ENCODE results near the gene DLEC1.

Gene DLEC1

DNA sequence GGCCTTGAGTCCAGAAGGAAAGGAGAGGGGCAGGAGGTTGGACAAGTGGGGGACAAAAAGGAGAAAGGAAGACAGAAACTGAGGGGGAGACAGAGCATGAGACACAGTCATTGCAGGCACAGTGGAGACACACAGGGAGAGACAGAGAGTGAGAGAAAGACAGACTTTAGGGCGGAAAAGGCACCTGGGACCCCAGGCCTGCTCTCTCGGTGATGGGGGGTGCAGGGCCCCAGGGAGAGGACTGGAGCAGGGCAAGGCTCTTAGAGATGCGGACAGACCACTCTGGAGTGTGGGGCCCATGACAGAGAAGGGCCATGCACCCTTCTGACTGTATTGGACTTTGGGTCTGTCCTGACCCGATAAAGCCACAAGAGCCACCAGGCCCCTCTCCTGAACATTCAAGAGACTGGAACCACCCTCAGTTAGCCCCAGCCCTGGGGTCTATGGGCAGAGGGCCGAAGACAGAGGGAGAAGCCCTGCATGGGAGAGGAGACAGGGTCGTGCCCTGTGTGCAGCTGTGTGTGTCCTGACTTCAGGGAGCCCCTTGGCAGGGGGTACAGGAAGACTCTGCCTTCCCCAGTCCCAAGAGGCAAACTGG is 22.1 kb upstream of the DLEC1 start:
- H3K27ac ChIP-seq, result no peak overlapping the region
- TF ChIP-seq, protein P1, sequence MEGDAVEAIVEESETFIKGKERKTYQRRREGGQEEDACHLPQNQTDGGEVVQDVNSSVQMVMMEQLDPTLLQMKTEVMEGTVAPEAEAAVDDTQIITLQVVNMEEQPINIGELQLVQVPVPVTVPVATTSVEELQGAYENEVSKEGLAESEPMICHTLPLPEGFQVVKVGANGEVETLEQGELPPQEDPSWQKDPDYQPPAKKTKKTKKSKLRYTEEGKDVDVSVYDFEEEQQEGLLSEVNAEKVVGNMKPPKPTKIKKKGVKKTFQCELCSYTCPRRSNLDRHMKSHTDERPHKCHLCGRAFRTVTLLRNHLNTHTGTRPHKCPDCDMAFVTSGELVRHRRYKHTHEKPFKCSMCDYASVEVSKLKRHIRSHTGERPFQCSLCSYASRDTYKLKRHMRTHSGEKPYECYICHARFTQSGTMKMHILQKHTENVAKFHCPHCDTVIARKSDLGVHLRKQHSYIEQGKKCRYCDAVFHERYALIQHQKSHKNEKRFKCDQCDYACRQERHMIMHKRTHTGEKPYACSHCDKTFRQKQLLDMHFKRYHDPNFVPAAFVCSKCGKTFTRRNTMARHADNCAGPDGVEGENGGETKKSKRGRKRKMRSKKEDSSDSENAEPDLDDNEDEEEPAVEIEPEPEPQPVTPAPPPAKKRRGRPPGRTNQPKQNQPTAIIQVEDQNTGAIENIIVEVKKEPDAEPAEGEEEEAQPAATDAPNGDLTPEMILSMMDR (conservative IDR thresholded peaks at IDR 0.05), result no peak

DNA sequence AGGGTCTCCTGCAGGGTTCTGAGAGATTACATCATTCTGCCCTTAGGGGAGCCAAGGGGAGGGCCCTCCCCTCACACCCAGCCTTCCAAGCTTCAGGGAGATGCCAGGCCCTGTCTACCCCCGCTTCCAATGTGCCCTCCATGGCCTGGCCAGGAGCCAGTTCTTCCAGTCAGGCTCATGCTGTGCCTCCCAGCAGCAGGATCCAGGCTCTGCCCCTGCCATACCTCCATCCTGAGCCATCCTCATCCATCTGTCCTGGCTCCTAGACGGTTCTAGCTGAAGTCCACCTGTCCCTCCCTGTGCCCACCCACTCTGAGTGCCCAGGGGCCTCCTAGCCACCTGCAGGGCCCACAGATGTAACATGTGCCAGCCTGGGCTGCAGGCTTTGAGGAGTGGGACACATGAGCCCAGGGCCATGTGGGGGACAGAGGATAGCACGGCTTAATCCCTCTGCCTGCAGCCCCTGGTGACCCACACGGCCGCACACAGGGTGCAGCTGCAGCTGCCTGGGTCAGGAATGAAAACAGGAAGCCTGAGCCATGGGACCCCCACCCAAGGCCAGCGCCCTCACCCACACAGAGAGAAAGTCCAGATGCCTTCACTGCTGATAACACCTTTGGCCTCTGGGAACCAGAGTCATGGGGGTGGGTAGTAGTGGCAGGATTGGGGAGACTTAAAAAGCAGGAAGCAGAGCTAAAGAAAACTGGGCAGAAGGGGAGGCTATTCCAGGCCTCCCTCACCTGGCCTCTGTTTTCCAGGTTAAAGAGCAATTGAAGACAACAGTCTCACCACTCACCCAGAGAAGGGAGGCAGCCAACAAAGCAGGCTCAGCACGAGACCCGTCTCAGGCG is 21.3 kb upstream of the DLEC1 start:
- H3K27ac ChIP-seq, result no peak overlapping the region
- TF ChIP-seq, protein P1 (conservative IDR thresholded peaks at IDR 0.05), result no peak

DNA sequence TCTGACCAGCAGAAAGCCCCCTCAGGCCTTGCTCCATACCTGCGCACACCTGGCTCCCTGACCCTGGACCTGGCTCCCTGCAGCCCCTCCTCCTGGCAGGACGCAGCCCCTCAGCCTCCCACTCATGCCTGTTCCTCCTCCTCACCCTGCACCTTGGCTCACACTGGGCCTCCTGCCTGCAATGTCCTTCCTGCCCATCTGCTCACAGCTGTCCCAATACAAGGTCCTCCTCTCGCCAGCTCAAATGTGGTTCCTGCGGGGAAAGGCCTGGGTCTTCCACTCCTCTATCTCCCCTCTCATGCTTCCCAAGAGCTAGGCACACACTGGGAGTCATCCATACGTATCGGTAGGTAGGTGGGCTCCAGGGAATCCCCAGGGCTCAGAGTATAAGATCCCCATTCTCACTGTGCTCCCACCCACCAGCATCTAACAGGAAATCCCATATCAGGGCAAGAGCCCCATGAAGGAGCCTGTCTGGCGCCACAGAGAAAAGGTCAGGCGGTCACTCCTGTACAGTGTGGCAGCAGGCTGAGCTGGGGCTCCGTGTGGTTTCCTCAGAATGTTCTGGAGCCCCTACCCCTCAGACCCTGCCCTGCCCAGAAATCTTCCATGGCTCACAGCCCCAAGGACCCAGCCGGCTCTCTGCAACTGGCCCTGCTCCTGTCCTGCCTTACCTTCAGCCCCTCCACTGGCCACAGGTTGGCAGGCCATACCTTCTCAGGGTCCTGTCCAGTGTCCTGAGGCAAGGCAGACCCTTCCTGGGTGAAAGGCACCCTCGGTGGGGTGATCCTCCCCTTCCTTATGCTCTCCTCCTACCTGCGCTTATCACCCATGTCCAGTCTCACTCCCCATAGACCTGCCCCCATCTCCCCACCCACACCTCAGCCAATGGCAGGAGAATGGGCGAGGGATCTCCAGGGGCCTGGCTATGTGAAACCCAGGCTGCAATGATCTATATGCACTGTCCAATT is 20.4 kb upstream of the DLEC1 start:
- H3K27ac ChIP-seq, result no peak overlapping the region
- TF ChIP-seq, protein P1 (conservative IDR thresholded peaks at IDR 0.05), result no peak

DNA sequence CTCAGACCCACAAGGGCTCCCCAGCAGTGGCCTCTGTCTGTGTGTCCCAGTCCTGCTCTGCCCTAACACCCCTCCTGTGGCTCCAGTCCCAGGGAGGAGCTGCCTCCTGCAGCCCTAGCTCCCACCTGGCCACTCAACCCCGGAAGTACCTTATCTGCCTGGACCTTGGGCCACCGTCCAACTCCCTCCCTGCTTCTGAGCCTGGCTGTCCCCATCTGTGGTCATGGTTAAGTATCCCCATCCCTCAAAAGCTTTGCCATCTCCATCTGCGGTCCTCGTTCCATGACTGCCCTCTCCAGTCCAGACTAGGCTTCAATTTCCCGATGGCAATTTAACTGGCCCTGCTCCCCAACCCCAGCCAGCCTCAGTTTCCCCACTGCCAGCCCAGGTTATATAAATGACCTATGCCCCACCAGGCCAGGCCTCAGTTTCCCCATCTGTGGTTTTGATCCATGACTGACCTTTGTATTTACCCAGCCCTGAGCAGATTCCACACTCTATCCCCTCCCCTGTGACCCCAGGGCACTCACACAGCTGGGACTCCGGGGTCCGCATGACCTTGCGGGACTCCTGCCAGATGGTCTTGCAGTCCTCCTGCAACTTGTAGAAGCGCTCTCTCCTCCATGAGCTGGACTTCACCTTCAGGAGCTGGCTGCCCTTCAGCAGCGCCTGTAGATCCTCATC is 19.2 kb upstream of the DLEC1 start:
- TF ChIP-seq, protein P1 (conservative IDR thresholded peaks at IDR 0.05), result no peak
- no peak overlapping the region for H3K27ac ChIP-seq

DNA sequence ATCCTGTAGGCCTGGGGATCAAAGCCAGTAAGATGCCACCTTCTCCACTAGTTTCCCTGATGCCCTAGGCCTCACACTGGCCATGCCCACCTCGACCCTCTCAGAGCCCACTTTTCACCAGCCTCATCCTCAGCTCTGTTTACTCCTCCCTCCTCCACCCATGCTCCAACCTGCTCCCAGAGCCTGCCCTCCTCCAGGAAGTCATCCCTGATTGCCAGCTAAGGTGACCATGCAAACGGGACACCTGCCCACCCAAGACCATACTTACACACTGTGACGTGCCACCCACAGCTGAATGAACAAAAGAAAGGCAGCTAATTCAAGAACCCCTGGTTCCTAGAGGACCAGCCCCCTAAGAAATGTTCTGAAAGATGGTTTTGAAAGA is 18.7 kb upstream of the DLEC1 start:
- TF ChIP-seq, protein P1 (conservative IDR thresholded peaks at IDR 0.05), result no peak
- no peak overlapping the region for H3K27ac ChIP-seq

DNA sequence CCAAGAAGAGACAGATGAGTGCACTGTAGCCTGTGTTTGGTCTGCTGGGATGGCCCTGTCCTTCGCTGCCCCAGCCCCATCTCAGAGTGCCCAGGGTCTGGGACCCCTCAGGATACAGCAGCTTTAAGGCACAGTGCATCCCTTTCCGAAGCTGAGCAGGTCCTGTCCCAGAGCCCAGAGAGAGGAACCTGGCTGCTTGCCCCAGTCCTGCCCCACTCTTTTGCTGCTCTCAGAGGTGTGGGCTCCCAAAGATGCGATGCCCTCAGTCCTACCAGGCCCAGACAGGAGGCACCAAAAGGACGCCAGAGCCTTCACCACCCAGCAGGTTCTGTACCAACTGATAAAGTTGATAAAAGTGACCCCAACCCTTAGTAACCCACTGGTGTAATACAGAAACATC is 17.8 kb upstream of the DLEC1 start:
- H3K27ac ChIP-seq, result no peak overlapping the region
- TF ChIP-seq, protein P1 (conservative IDR thresholded peaks at IDR 0.05), result no peak

Measured in VCaP (cell line).